GM21423 (cell line): ENCODE data around the gene TRAPPC6A.

Experiments
- ATAC-seq: cut with Tn5 transposase; IDR thresholded peaks from one replicate; pipeline ENCODE4 v1.9.1; 2021; ENCODE audit warnings: mild to moderate bottlenecking, moderate library complexity; ENCODE audit not compliant: unreplicated experiment

TRAPPC6A gene

GRCh38 chr19:45150180-45150579 lies 27.9 kb downstream of the TRAPPC6A start:
- no peak for ATAC-seq

- ATAC-seq: no peak
Measured at GRCh38 chr19:45149129-45149528, 28.9 kb downstream of the TRAPPC6A start.

DNA sequence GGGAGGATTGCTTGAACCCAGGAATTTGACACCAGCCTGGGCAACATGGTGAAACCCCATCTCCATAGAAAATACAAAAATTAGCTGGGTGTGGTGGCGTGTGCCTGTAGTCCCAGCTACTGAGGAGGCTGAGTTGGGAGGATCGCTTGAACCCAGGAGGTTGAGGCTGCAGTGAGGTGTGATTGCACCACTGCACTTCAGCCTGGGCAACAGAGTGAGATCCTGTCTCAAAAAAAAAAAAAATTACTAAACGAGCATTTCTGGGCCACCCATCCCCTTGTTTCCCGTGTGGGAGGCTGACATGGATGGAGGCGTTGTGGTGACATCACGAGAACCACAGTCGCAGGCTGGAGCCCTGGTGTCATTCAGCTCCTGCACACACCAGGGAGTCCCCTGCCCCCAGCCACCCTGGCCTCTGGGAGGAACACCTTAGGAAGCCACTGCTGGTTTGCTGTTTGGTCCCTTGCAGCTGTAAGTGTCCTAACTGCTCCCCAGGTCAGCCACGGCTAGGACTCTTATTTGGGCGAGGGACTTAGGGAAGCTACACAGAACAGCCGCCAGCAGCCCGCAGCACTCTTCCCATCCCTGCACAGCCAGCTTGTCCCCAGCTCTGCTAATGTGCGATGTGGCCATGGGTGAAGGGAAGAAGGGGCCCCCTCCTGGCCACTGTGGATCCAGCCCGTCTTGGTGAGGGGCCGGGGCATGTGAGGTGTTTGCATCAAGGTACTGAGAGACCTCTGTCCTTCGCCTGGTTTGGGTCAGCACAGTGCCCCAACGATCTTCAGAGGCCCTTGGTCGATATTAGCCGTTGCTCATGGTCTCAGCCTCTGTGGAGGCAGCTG lies 30.0 kb downstream of the TRAPPC6A start:
- no peak for ATAC-seq

DNA sequence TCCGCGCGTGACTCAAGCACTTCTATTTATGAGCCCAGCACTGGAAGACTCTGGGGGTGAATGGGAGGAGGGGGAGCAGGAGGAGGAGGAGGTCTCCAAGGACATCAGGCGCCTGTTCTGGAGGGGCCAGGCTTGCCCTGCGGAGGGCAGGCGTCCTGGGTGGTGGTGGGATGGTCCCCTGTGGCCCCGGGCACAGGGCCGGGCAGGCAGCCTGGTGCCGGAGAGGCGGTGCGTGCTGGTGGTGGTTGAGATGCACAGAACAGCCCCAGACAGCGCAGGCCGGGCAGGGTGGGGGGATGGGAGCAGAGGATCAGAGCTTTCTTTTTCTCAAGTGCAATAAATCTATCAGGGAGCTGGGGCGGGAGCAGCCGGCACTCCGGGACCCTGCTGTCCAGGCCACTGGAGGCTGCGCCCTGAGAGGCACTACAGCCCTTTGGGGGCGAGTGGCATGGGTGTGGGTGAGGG lies 31.3 kb downstream of the TRAPPC6A start:
- ATAC-seq: no peak

DNA sequence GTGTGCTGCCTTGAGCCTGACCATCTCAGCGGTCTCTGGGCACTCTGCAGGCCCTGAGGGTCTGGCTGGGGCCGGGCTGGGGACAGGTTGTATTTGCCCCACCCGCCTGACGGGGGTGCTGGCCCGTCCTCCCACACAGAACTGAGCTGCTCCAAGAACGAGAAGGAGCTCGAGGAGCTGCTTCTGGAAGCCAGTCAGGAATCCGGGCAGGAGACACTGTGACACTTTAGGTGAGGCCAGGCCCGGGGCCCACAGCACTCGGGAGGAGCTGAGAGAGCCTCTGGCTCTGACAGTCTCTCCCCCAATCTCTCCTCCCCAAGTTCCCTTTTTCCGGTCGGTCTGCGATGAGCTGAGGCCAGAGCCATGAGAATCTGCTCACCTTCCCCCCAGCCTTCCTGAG lies 31.8 kb downstream of the TRAPPC6A start:
- ATAC-seq: no peak

DNA sequence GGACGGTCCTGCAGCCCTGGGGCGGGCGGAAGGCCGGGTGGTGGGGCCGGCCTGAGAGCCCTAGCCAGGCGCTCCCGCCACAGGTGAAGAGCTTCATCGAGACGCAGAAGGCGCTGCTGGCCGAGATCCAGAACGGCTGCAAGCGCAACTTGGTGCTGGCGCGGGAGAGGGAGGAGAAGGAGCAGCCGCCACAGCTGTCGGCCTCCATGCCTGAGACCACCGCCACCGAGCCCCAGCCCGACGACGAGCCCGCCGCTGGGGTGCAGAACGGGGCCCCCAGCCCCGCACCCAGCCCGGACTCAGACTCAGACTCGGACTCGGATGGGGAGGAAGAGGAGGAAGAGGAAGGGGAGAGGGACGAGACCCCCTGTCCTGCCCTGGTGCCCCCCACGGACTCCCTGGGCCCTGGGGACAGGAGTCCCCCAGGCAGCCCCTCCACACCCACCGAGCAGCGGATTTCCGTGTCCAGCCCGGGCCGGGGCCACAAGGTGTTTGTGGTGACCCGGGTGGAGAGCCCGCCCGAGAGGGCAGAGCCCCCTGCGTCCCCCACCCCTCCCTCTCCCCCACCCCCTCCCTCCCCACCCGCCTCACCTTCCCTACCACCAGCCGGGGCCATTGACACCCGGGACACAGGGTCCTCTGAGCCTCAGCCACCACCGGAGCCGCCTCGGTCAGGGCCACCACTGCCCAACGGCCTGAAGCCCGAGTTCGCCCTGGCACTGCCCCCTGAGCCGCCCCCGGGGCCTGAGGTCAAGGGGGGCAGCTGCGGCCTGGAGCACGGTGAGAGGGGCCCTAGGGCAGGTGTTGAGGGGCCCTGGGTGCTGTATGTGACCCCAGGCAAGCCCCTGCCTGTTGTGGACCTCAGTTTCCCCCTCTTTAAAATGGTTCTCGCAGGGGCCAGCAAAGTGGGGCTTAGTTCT lies 32.5 kb downstream of the TRAPPC6A start:
- no peak for ATAC-seq

GRCh38 chr19:45144431-45145269 lies 33.4 kb downstream of the TRAPPC6A start:
- ATAC-seq: no peak

GRCh38 chr19:45142726-45143110 lies 35.3 kb downstream of the TRAPPC6A start:
- ATAC-seq: no peak

DNA sequence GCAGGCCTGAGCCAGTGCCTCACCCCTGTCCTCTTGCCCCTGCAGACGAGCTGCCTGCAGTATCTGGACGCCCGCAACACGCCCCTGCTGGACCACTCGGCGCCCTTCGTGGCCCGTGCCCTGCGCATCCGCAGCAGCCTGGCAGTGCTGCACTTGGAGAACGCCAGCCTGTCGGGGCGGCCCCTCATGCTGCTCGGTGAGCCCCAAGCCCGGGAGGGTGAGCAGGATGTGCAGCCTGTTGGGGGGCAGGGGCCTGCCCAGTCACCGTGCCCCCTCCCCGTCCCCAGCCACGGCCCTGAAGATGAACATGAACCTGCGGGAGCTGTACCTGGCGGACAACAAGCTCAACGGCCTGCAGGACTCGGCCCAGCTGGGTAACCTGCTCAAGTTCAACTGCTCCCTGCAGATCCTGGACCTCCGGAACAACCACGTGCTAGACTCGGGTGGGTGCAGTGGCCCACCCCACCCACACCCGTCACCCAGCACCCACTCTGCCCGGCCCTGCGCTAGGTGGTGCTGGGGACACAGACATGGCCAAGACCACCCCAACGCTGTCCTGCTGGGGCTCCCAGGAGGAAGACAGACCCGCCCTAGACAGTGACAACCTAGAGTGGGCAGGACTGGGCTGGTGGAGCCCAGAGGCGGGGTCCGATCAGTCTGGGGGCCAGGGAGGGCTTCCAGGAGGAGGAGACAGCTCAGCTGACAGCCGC lies 35.9 kb downstream of the TRAPPC6A start:
- no peak for ATAC-seq

GRCh38 chr19:45141203-45141900 lies 36.7 kb downstream of the TRAPPC6A start:
- no peak for ATAC-seq

- no peak for ATAC-seq
Measured at GRCh38 chr19:45140533-45140932, 37.5 kb downstream of the TRAPPC6A start.

GRCh38 chr19:45140144-45140503 lies 37.9 kb downstream of the TRAPPC6A start:
- ATAC-seq: no peak

DNA sequence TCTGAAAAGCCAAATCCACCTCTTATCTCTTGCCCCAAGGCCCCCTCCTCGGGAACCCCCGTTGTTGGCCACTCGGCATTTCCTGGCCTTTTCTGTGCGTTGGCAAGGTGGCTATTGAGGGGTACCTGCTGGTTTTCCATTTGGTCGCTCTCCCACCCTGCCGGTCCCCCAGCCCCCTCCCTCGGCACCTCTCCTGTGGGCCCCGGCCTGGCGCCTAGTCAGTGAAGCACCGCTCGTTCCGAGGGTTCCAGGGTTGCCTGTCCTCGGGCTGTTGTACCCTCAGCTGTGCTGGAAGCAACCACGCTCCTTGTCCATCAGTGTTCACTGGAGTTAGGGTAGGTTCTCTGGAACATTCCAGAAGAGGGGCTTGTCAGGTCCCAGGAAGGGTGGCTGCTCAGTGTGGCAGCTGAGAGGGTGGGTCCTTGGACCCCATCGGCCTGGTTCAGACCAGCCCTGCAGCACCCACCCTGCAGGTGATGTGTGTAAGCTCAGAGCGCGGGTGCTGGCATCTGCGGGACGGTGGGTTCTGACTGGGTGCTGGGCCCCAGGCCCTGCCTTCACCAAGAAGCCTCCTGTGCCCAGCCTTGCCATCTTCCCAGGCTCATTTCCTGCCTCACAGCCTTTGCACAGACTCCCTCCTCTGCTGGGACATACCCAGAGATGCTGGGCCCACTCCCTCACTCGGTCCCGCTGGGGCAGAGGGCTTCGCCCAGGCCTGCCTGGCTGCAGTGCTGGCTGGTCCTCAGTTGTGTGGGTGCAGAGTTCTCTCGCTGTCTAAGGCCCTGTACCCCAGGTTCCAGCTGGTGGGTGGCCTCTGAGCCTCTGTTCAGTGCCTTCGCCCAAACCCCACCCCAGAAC lies 38.5 kb downstream of the TRAPPC6A start:
- no peak for ATAC-seq

GRCh38 chr19:45138303-45138751 lies 39.7 kb downstream of the TRAPPC6A start:
- ATAC-seq: no peak

GRCh38 chr19:45137179-45137761 lies 40.8 kb downstream of the TRAPPC6A start:
- no peak for ATAC-seq

DNA sequence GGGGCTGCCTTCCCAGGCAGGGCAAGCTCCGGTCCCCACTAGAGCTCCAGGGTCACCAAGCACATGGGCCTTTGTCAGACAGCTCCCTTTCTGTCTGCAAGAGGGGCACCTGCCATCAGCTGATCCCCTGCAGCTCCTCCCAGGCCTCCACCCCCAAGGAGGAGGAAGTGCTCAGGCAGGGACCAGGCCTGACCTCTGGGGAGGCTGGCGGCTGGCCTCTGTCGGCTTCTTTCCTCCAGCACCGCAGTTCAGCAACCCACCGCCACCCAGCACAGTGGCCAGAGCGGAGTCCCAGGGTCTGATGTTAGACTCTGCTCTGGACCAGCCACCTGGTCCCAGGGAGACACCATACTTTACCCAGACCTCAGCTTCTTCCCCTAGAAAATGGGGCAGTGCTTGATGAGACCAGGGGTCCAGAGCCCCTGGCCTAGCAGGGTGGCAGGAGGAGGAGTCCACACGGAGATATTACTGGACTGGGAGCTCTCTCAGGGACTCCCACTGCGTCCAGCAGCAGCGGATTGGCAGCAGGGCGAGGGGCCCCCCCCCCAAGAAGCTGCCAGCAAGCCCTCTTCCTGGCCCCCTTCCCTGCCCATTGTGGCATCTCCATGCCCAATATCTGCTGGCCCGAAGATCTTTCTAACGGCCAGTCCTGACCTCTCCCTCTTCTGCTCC lies 41.4 kb downstream of the TRAPPC6A start:
- no peak for ATAC-seq

DNA sequence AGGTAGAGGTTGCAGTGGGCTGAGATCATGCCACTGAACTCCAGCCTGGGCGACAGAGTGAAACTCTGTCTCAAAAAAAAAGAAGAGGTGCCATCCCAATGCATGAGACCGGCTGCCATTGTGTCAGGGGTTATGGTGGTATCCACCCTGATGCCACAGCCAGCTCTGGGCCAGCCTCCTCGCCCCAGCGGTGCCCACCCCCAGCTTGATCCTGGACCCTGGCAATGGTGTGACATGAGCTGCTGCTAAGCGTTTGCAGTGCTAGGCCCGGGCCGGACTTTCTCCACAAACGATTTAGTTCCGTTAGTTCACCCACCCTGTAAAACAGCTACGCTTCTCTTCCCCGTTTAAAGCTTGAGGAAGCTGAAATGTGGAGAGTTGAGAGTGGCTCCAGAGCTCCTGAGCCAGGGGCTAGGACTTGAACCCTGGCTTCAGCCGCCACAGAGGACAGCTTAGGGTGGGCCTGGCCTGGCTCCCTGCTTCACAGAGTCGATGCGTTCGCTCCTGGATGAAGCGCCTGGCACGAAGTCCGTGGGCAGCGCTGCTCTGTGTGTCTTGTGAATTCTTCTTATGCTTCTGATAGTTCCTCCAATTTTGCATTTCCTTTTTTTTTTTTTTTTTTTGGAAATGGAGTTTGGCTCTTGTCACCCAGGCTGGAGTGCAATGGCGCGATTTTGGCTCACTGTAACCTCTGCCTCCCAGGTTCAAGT lies 42.7 kb downstream of the TRAPPC6A start:
- no peak for ATAC-seq
